CD4-positive, alpha-beta memory T cell (primary cell): ENCODE measurements around the gene SPDEF. TPM values are rescaled to one million over a fixed set of nuclear protein-coding genes. Genes with fewer than 3 reads are reported as not detected.

Experiments
- CTCF ChIA-PET: fragments of 350-600 bp; sonication (Branson Sonifier 250); formaldehyde crosslinking; loops from one replicate; lab custom pipeline; 2021; ENCODE audit warnings: inconsistent platforms; ENCODE audit not compliant: partially characterized antibody; lab: Charles Lee
- POLR2A ChIA-PET: fragments of 350-600 bp; sonication (Branson Sonifier 250); formaldehyde crosslinking; loops from one replicate; lab custom pipeline; 2021; ENCODE audit not compliant: partially characterized antibody; lab: Charles Lee
- DNase-seq, 5 donors: peaks; one replicate each; pipeline versions ENCODE4 v3.0.0 to v3.0.0-alpha.2; 2020 to 2022; ENCODE audit warnings: mixed read lengths in 1 of 5
- H3K27ac ChIP-seq: one replicate; pipeline ENCODE4 v1.7.0; 2013; ENCODE audit warnings: low read depth, low read length
- H3K27me3 ChIP-seq: 2 replicates; pipeline ENCODE4 v1.7.0; 2013; ENCODE audit warnings: mild to moderate bottlenecking, low read length, moderate library complexity; ENCODE audit not compliant: insufficient read depth
- H3K36me3 ChIP-seq: 2 replicates; pipeline ENCODE4 v1.7.0; 2013; ENCODE audit warnings: mild to moderate bottlenecking, low read length, moderate library complexity; ENCODE audit not compliant: insufficient read depth
- H3K4me1 ChIP-seq: 2 replicates; pipeline ENCODE4 v1.7.0; 2013; ENCODE audit warnings: mild to moderate bottlenecking, low read length, moderate library complexity; ENCODE audit not compliant: insufficient read depth
- H3K4me3 ChIP-seq, 2 donors: one replicate each; pipeline ENCODE4 v1.7.0; 2013; ENCODE audit warnings: low read length in 2 of 2, mild to moderate bottlenecking in 1 of 2
- H3K9me3 ChIP-seq, 2 donors: one replicate each; pipeline ENCODE4 v1.7.0; 2013; ENCODE audit warnings: low read length in 2 of 2, control low read depth in 1 of 2; ENCODE audit not compliant: control insufficient read depth in 1 of 2
- H3K27ac Mint-ChIP-seq, 7 donors: one replicate each; pipeline ENCODE4 v1.8.0; 2020 to 2021; ENCODE audit warnings: mixed read lengths in 7 of 7, mild to moderate bottlenecking in 6 of 7, inconsistent platforms in 3 of 7, moderate library complexity in 3 of 7
- H3K27me3 Mint-ChIP-seq, 2 donors: one replicate each; pipeline ENCODE4 v1.8.0; 2020 to 2021; ENCODE audit warnings: mixed read lengths in 2 of 2
- H3K36me3 Mint-ChIP-seq, 2 donors: one replicate each; pipeline ENCODE4 v1.8.0; 2020 to 2021; ENCODE audit warnings: mixed read lengths in 2 of 2, inconsistent platforms in 1 of 2, mild to moderate bottlenecking in 1 of 2
- H3K4me1 Mint-ChIP-seq, 4 donors: one replicate each; pipeline ENCODE4 v1.8.0; 2020 to 2021; ENCODE audit warnings: mixed read lengths in 4 of 4, mild to moderate bottlenecking in 1 of 4
- H3K4me3 Mint-ChIP-seq, 8 donors: one replicate each; pipeline ENCODE4 v1.8.0; 2020 to 2021; ENCODE audit warnings: mixed read lengths in 8 of 8, mild to moderate bottlenecking in 7 of 8, moderate library complexity in 6 of 8, inconsistent platforms in 3 of 8
- H3K9me3 Mint-ChIP-seq, 8 donors: one replicate each; pipeline ENCODE4 v1.8.0; 2020 to 2021; ENCODE audit warnings: mixed read lengths in 8 of 8, mild to moderate bottlenecking in 5 of 8, inconsistent platforms in 3 of 8, moderate library complexity in 1 of 8
- intact Hi-C: fragments of 100-400 bp; cut with micrococcal nuclease; formaldehyde crosslinking; loops from one replicate; pipeline ENCODE4 v1.15.1; 2023
- polyA plus RNA-seq, 2 donors: library from polyadenylated mRNA; unstranded; fragments of 300-500 nt; fragmentation: Illumina TruSeq; gene quantifications; one replicate each; pipeline ENCODE4 v1.2.3, GENCODE V29; 2021
- total RNA-seq, 2 experiments: library from RNA; stranded (reverse); gene quantifications; one replicate each; pipeline ENCODE4 v1.2.3, GENCODE V29; 2021

SPDEF gene
- total and polyA plus RNA-seq, 4 experiments from 2014 or later, result not detected

GRCh38 chr6:34569361-34569973 lies 13.3 kb upstream of the SPDEF start:
- Mint-ChIP-seq H3K4me1 (no peaks in the 10 kb centered on the region), H3K27ac (no peak overlapping the region), H3K9me3 (peaks cover 0 to 1% (median 0%) of the 10 kb centered on the region in 8 donors), H3K27me3 (peaks cover 5 to 10% of the 10 kb centered on the region in 2 donors), H3K36me3 (no peaks in the 10 kb centered on the region), H3K4me3 (no peak overlapping the region)
- Histone ChIP-seq H3K36me3 (no peaks in the 10 kb centered on the region), H3K9me3 (no peaks in the 10 kb centered on the region), H3K4me1 (no peaks in the 10 kb centered on the region), H3K4me3 (no peak overlapping the region), H3K27me3 (no peaks in the 10 kb centered on the region), H3K27ac (no peak overlapping the region)
- ChIA-PET POLR2A (no interaction called here), CTCF (interaction anchor here (1.0 kb wide), 1 partner anchor 373 kb away, joined by 3 read pairs; no protein-coding TSS in a partner anchor)
- intact Hi-C loops, result no loop called here
- no peak for DNase-seq

DNA sequence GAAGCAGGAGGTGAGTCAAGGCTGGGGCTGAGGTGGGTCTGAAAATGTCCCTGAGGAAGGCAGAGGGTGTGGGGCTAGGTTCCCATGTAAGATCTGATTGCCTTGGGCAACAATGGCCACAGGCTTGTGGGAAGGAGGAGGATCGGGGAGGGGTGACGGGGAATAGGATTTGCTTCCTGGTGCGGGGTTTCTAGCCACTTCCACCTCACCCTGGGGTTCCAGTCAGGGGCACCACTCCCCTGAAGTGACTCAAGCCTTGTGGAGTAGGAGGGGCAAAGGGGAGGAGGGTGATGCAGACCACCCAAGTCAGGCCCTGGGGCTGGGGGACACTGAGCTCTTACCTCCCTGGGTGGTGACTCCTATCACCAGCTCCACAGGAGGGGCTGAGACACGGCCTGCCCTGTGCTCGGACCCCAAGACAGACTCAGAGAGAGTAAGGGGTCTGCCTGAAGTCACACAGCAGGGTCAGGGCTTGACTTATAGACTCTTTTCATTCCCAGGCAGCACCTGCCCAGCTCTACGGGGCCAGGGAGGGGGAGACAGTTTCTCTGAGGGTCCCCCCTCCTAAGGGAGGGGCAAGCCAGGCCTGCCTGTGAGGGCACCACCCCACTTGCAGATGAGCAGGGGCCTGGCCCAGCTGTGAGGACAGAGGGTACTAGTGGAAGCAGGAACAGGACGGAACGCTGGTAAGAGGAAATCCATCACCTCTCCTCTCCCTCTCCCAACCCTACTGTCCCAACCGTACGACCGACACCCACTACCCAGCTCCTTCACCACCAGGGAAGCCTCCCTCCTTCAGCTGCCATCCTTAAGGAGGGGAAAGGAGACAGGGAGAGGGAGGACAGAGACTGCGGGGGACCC lies 12.4 kb upstream of the SPDEF start:
- Mint-ChIP-seq H3K4me1 (no peaks in the 10 kb centered on the region), H3K27ac (peak overlapping the region in 1 of 7 donors; percentile 70)
- CTCF ChIA-PET, result no interaction called here

GRCh38 chr6:34566830-34567546 lies 10.9 kb upstream of the SPDEF start:
- no peaks in the 10 kb centered on the region for H3K4me1 Mint-ChIP-seq
- Histone ChIP-seq H3K9me3 (no peaks in the 10 kb centered on the region), H3K27ac (no peak overlapping the region), H3K4me1 (no peaks in the 10 kb centered on the region), H3K36me3 (no peaks in the 10 kb centered on the region), H3K4me3 (no peak overlapping the region), H3K27me3 (no peaks in the 10 kb centered on the region)
- H3K27ac Mint-ChIP-seq, result no peak overlapping the region
- intact Hi-C loops, result no loop called here
- H3K4me3 Mint-ChIP-seq, result peak overlapping the region in 1 of 8 donors; percentile 34
- ChIA-PET POLR2A (no interaction called here), CTCF (no interaction called here)
- no peak for DNase-seq
- H3K36me3 Mint-ChIP-seq, result no peaks in the 10 kb centered on the region
- H3K9me3 Mint-ChIP-seq, result no peaks in the 10 kb centered on the region
- H3K27me3 Mint-ChIP-seq, result peaks cover 5 to 10% of the 10 kb centered on the region in 2 donors

More for the DNA sequence above, 12.4 kb upstream of the SPDEF start:
- Mint-ChIP-seq H3K27me3 (peaks cover 5 to 10% of the 10 kb centered on the region in 2 donors), H3K9me3 (peaks cover 0 to 1% (median 0%) of the 10 kb centered on the region in 8 donors), H3K36me3 (no peaks in the 10 kb centered on the region), H3K4me3 (no peak overlapping the region)
- Histone ChIP-seq H3K4me1 (no peaks in the 10 kb centered on the region), H3K27ac (no peak overlapping the region), H3K27me3 (no peaks in the 10 kb centered on the region), H3K4me3 (no peak overlapping the region), H3K9me3 (no peaks in the 10 kb centered on the region), H3K36me3 (no peaks in the 10 kb centered on the region)
- intact Hi-C loops, result no loop called here
- no peak for DNase-seq
- POLR2A ChIA-PET, result no interaction called here

- DNase-seq, result no peak
- H3K9me3 ChIP-seq, result no peaks in the 10 kb centered on the region
- Mint-ChIP-seq H3K9me3 (no peaks in the 10 kb centered on the region), H3K27ac (no peak overlapping the region), H3K36me3 (no peaks in the 10 kb centered on the region), H3K27me3 (peaks cover 3 to 10% of the 10 kb centered on the region in 2 donors), H3K4me1 (no peaks in the 10 kb centered on the region), H3K4me3 (no peak overlapping the region)
- no peak overlapping the region for H3K27ac ChIP-seq
- H3K4me3 ChIP-seq, result no peak overlapping the region
- no peaks in the 10 kb centered on the region for H3K4me1 ChIP-seq
- intact Hi-C loops, result no loop called here
- ChIA-PET CTCF (no interaction called here), POLR2A (no interaction called here)
- no peaks in the 10 kb centered on the region for H3K27me3 ChIP-seq
- no peaks in the 10 kb centered on the region for H3K36me3 ChIP-seq
Measured at GRCh38 chr6:34565722-34566137, 9.6 kb upstream of the SPDEF start.

DNA sequence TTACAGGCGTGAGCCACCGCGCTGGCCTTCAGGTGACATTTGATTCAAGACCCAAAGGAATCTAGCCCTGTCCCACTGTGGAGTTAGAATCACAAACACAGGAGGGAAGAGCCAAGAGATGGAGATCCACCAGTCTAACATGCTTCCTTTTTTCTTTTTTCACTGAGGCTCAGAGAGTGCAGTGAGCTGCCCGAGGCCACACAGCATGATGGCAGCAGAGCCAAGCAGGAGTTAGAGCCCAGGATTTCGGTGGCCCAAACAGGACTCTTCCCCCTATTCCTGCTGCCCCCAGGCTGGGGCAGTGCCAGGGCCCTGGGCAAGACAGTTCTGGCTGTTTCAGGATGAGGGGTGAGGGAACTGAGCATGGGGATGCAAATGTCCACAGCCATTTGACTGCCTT lies 8.1 kb upstream of the SPDEF start:
- H3K4me3 Mint-ChIP-seq, result no peak overlapping the region
- DNase-seq, result no peak
- no peak overlapping the region for H3K27ac Mint-ChIP-seq
- H3K4me1 Mint-ChIP-seq, result no peaks in the 10 kb centered on the region
- no peaks in the 10 kb centered on the region for H3K27me3 ChIP-seq
- ChIA-PET POLR2A (no interaction called here), CTCF (no interaction called here)
- no peak overlapping the region for H3K4me3 ChIP-seq
- H3K4me1 ChIP-seq, result no peaks in the 10 kb centered on the region
- peaks cover 0 to 10% of the 10 kb centered on the region in 2 donors for H3K27me3 Mint-ChIP-seq
- H3K36me3 Mint-ChIP-seq, result no peaks in the 10 kb centered on the region
- H3K9me3 Mint-ChIP-seq, result peaks cover 0 to 2% (median 0%) of the 10 kb centered on the region in 8 donors
- intact Hi-C loops, result no loop called here
- H3K9me3 ChIP-seq, result no peaks in the 10 kb centered on the region
- H3K36me3 ChIP-seq, result no peaks in the 10 kb centered on the region
- no peak overlapping the region for H3K27ac ChIP-seq

- Histone ChIP-seq H3K27me3 (no peaks in the 10 kb centered on the region), H3K4me3 (no peak overlapping the region), H3K36me3 (no peaks in the 10 kb centered on the region), H3K27ac (no peak overlapping the region), H3K9me3 (no peaks in the 10 kb centered on the region), H3K4me1 (no peaks in the 10 kb centered on the region)
- Mint-ChIP-seq H3K9me3 (peaks cover 0 to 2% (median 0%) of the 10 kb centered on the region in 8 donors), H3K4me1 (no peaks in the 10 kb centered on the region), H3K36me3 (no peaks in the 10 kb centered on the region), H3K4me3 (no peak overlapping the region), H3K27ac (peak overlapping the region in 1 of 7 donors; percentile 67), H3K27me3 (peaks cover 0 to 10% of the 10 kb centered on the region in 2 donors)
- intact Hi-C loops, result no loop called here
- ChIA-PET CTCF (no interaction called here), POLR2A (no interaction called here)
- no peak for DNase-seq
Measured at GRCh38 chr6:34563513-34563870, 7.4 kb upstream of the SPDEF start.
